RWPE2 (cell line): Measurements from ENCODE around the gene EXT2.

Experiments
- ATAC-seq: fragments of 200-7000 bp; cut with Tn5 transposase; 3 replicates; pipeline ENCODE4 v1.9.1; 2021; ENCODE audit warnings: low read depth
- DNase-seq: peaks from one replicate; pipeline ENCODE4 v3.0.0-alpha.2; 2020; ENCODE audit warnings: low spot score
- H3K27ac ChIP-seq: fragments of 450-650 bp; 2 replicates; pipeline ENCODE4 v1.5.1; 2017; ENCODE audit warnings: mild to moderate bottlenecking; ENCODE audit not compliant: poor library complexity, severe bottlenecking
- H3K27me3 ChIP-seq: fragments of 250-450 bp; sonication (Bioruptor Pico); 2 replicates; pipeline ENCODE4 v1.5.1; 2021; ENCODE audit warnings: mild to moderate bottlenecking, moderate library complexity; ENCODE audit not compliant: insufficient read depth, poor library complexity, severe bottlenecking
- H3K36me3 ChIP-seq: fragments of 250-450 bp; sonication (Bioruptor Pico); 2 replicates; pipeline ENCODE4 v1.5.1; 2020; ENCODE audit warnings: low read depth, mild to moderate bottlenecking, moderate library complexity
- H3K4me1 ChIP-seq: fragments of 250-450 bp; sonication (Bioruptor Pico); 2 replicates; pipeline ENCODE4 v1.5.1; 2021; ENCODE audit warnings: mild to moderate bottlenecking, moderate library complexity; ENCODE audit not compliant: insufficient read depth, poor library complexity, severe bottlenecking
- H3K4me3 ChIP-seq: fragments of 250-450 bp; sonication (Bioruptor Pico); 2 replicates; pipeline ENCODE4 v1.5.1; 2021; ENCODE audit warnings: mild to moderate bottlenecking, moderate library complexity; ENCODE audit not compliant: severe bottlenecking
- H3K9me3 ChIP-seq: fragments of 250-450 bp; sonication (Bioruptor Pico); 2 replicates; pipeline ENCODE4 v1.5.1; 2021; ENCODE audit warnings: mild to moderate bottlenecking, moderate library complexity; ENCODE audit not compliant: severe bottlenecking
- CTCF ChIP-seq: fragments of 450-650 bp; IDR thresholded peaks from one replicate; pipeline ENCODE4 v1.5.1; 2017; ENCODE audit warnings: mild to moderate bottlenecking, moderate library complexity; ENCODE audit not compliant: poor library complexity, severe bottlenecking

EXT2 gene

GRCh38 chr11:44229624-44230023, 134.1 kb downstream of the EXT2 start:
- H3K9me3 ChIP-seq: no peaks in the 10 kb centered on the region
- H3K36me3 ChIP-seq: peaks cover 17% of the 10 kb centered on the region
- H3K4me3 ChIP-seq: no peak overlapping the region
- DNase-seq (no peak), ATAC-seq (no peak)
- H3K4me1 ChIP-seq: no peaks in the 10 kb centered on the region
- no peak for TF ChIP-seq CTCF
- no peaks in the 10 kb centered on the region for H3K27me3 ChIP-seq
- H3K27ac ChIP-seq: no peak overlapping the region

GRCh38 chr11:44235765-44236201, 140.3 kb downstream of the EXT2 start:
- H3K9me3 ChIP-seq: no peaks in the 10 kb centered on the region
- no peak for DNase-seq
- H3K4me1 ChIP-seq: no peaks in the 10 kb centered on the region
- H3K27ac ChIP-seq: no peak overlapping the region
- ATAC-seq: no peak
- H3K36me3 ChIP-seq: peaks cover 28% of the 10 kb centered on the region
- no peaks in the 10 kb centered on the region for H3K27me3 ChIP-seq
- no peak overlapping the region for H3K4me3 ChIP-seq
- TF ChIP-seq CTCF: no peak

- H3K4me3 ChIP-seq: no peak overlapping the region
- no peaks in the 10 kb centered on the region for H3K27me3 ChIP-seq
- peaks cover 28% of the 10 kb centered on the region for H3K36me3 ChIP-seq
- no peaks in the 10 kb centered on the region for H3K4me1 ChIP-seq
- no peak for DNase-seq
- TF ChIP-seq CTCF: no peak
- no peak overlapping the region for H3K27ac ChIP-seq
- ATAC-seq: no peak
- no peaks in the 10 kb centered on the region for H3K9me3 ChIP-seq
Measured at GRCh38 chr11:44236296-44236695, 140.8 kb downstream of the EXT2 start.

- Histone ChIP-seq H3K27me3 (no peaks in the 10 kb centered on the region), H3K4me3 (no peak overlapping the region), H3K27ac (no peak overlapping the region), H3K4me1 (no peaks in the 10 kb centered on the region), H3K9me3 (no peaks in the 10 kb centered on the region), H3K36me3 (peaks cover 28% of the 10 kb centered on the region)
- no peak for TF ChIP-seq CTCF
- no peak for DNase-seq
- no peak for ATAC-seq
Measured at GRCh38 chr11:44237156-44237555, 141.7 kb downstream of the EXT2 start.

GRCh38 chr11:44241851-44242250, 146.4 kb downstream of the EXT2 start:
- no peak for ATAC-seq
- no peak for TF ChIP-seq CTCF

More at GRCh38 chr11:44241851-44242250, 146.4 kb downstream of the EXT2 start:
- Histone ChIP-seq H3K9me3 (no peaks in the 10 kb centered on the region), H3K27ac (no peak overlapping the region), H3K4me3 (no peak overlapping the region), H3K36me3 (peaks cover 12% of the 10 kb centered on the region), H3K27me3 (no peaks in the 10 kb centered on the region), H3K4me1 (no peaks in the 10 kb centered on the region)
- DNase-seq: no peak
